BLaER1 (cell line): Measurements from ENCODE around the gene SH2D3A.

Experiments used
- H3K27ac ChIP-seq: shearing (Covaris generic); formaldehyde crosslinking; 2 replicates; pipeline ENCODE4 v1.8.1; 2022
- H3K27me3 ChIP-seq: shearing (Covaris generic); formaldehyde crosslinking; 2 replicates; pipeline ENCODE4 v1.8.1; 2022
- H3K36me3 ChIP-seq: shearing (Covaris generic); formaldehyde crosslinking; 2 replicates; pipeline ENCODE4 v1.8.1; 2022
- H3K4me1 ChIP-seq: shearing (Covaris generic); formaldehyde crosslinking; 2 replicates; pipeline ENCODE4 v1.8.1; 2022
- H3K4me2 ChIP-seq: shearing (Covaris generic); formaldehyde crosslinking; 2 replicates; pipeline ENCODE4 v1.8.1; 2022
- H3K4me3 ChIP-seq: shearing (Covaris generic); formaldehyde crosslinking; 2 replicates; pipeline ENCODE4 v1.8.1; 2022
- H3K9ac ChIP-seq: shearing (Covaris generic); formaldehyde crosslinking; 2 replicates; pipeline ENCODE4 v1.8.1; 2022
- H3K9me3 ChIP-seq: shearing (Covaris generic); formaldehyde crosslinking; 2 replicates; pipeline ENCODE4 v1.8.1; 2022
- H4K20me1 ChIP-seq: shearing (Covaris generic); formaldehyde crosslinking; 2 replicates; pipeline ENCODE4 v1.8.1; 2022
- Cebpa-rat ChIP-seq: shearing (Covaris generic); IDR thresholded peaks from 2 replicates; pipeline ENCODE4 v1.8.1; 2022

Gene SH2D3A

DNA sequence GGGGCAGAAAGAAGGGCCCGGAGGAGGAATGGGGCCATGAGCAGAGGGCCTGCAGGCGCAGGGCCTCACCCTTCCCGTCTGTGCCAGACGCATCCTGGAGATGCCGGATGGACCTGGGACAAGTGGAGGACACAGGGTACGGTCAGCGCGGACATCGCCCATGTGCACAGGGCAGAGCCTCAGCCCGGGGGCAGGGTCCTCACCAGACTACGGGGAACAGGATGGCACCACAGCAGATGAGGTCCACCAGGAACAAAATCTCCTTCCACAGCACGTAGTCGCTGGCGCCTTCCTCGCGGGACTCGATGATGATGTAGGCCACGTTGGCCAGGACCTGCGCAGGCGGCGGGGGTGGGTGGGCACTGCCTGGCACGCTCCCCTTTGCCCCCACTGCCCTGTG is 35.4 kb downstream of the SH2D3A start:
- Histone ChIP-seq H3K4me3 (no peak overlapping the region), H3K27ac (no peak overlapping the region), H3K9ac (no peak overlapping the region), H3K9me3 (no peaks in the 10 kb centered on the region), H3K4me1 (peaks cover 27% of the 10 kb centered on the region), H4K20me1 (peaks cover 4% of the 10 kb centered on the region; the same call in 1 of the 2 replicates), H3K4me2 (no peak overlapping the region), H3K36me3 (peaks cover 36% of the 10 kb centered on the region), H3K27me3 (no peaks in the 10 kb centered on the region)
- no peak for TF ChIP-seq Cebpa-rat

DNA sequence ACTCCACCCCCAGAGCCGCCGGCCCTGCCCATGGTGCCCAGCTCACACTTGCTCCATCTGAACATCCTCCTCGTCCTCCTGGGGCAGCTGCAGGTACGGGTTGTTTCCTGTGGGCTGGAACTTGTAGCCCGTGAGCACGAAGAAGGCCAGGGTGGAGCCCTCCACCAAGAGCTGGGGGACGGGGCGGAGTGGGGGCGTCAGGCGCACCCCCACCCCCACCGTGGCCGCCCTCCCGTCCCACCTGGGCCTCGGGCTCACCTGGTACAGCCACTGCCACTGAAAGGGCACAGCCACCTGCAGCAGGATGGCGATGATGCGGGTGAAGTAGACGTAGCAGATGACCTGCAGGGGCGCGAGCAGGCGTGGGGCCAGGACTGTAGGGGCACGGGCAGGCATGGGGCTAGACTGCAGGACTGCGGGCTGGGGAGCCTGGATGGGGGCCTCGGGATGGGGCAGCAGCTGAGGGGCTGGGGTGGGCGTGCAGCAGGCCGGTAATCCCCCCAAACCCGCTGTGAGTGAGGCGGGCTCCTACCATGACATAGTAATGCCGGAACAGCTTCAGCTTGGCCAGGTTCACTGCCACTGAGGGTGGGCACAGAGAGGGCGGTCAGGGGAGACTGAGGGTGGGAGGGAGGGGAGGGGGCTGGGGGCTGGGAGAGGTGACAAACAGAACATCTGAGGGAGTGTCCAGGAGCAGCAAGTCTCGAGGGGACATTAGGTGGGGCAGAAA is 36.1 kb downstream of the SH2D3A start:
- Histone ChIP-seq H3K4me2 (no peak overlapping the region), H3K9ac (no peak overlapping the region), H3K4me1 (peaks cover 24% of the 10 kb centered on the region), H4K20me1 (peaks cover 4% of the 10 kb centered on the region; the same call in 1 of the 2 replicates), H3K27me3 (no peaks in the 10 kb centered on the region), H3K9me3 (no peaks in the 10 kb centered on the region), H3K36me3 (peaks cover 36% of the 10 kb centered on the region), H3K27ac (no peak overlapping the region), H3K4me3 (no peak overlapping the region)
- TF ChIP-seq Cebpa-rat, result no peak

DNA sequence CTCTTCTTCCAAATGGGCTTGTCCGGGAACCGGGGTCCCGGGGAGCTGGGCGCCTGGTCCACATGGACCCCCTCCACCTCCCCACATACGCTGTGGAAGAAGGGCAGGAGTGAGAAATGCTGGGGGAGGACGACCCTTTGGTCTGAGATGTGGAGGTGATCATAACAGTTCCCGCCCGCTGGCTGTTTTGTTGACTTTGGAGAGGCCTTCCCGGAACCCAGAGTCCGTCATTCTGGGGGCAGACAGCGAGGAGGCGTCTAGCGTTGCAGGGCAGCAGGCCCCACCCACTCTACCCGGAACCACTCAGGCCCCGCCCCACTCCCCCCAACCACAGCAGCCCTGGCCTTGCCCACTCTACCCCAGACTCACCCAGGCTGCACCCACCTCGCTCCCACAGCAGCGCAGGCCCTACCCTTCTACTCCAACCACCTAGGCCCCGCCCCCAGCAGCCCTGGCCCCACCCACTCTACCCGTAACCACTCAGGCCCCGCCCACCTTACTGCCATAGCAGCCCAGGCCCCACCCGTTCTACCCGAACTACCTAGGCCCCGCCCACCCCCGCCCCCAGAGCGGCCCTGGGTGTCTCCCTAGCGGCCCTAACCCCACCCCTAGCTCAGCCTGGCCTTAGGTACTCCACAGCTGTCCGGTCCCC is 37.0 kb downstream of the SH2D3A start:
- Histone ChIP-seq H4K20me1 (no peaks in the 10 kb centered on the region), H3K4me3 (no peak overlapping the region), H3K27me3 (no peaks in the 10 kb centered on the region), H3K27ac (no peak overlapping the region), H3K9me3 (no peaks in the 10 kb centered on the region), H3K4me1 (peaks cover 20% of the 10 kb centered on the region), H3K4me2 (no peak overlapping the region), H3K9ac (no peak overlapping the region), H3K36me3 (peaks cover 36% of the 10 kb centered on the region)
- no peak for TF ChIP-seq Cebpa-rat

DNA sequence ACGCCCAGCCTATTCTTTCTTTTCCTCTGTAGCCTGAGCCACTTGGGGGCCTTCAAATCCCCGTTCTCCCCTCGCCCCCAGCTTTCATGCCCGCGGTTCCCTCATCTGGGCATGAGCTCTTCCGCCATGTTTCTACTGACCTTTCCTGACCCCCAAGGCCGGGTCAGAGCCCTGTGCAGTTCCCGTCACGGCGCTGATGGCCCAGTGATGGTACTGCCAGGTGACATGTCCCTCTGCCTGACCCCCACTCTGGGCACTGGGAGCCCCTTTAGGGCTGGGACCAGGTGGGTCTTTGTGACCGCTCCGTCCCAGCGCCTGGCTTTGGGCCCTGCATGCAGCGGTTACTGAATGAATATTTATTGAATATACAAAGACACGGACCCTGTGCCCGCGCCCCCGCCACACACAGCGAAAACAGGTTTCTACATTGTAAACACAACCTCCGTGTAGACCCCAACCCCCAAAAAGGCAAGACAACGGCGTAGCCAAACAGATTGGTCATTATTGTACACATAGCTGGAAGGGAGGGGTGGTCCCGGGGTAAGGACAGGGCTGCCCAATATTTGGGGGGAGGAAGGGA is 37.6 kb downstream of the SH2D3A start:
- H3K27ac ChIP-seq, result no peak overlapping the region
- no peak overlapping the region for H3K4me3 ChIP-seq
- peaks cover 26% of the 10 kb centered on the region for H3K4me1 ChIP-seq
- TF ChIP-seq Cebpa-rat, result no peak
- H3K36me3 ChIP-seq, result peaks cover 36% of the 10 kb centered on the region
- H3K9ac ChIP-seq, result no peak overlapping the region
- no peaks in the 10 kb centered on the region for H4K20me1 ChIP-seq
- H3K9me3 ChIP-seq, result no peaks in the 10 kb centered on the region
- H3K4me2 ChIP-seq, result no peak overlapping the region
- no peaks in the 10 kb centered on the region for H3K27me3 ChIP-seq

- H3K27ac ChIP-seq, result peak overlapping the region; percentile 84
- H3K9me3 ChIP-seq, result no peaks in the 10 kb centered on the region
- H3K36me3 ChIP-seq, result peaks cover 30% of the 10 kb centered on the region
- no peak for TF ChIP-seq Cebpa-rat
- peaks cover 39% of the 10 kb centered on the region for H3K4me1 ChIP-seq
- H4K20me1 ChIP-seq, result no peaks in the 10 kb centered on the region
- H3K4me2 ChIP-seq, result peak overlapping the region; percentile 87
- no peaks in the 10 kb centered on the region for H3K27me3 ChIP-seq
- H3K4me3 ChIP-seq, result peak overlapping the region; percentile 14; the same call in 1 of the 2 replicates
- peak overlapping the region; percentile 69 for H3K9ac ChIP-seq
These were observed 38.9 kb downstream of the SH2D3A start for GRCh38 chr19:6728346-6728745.

- H4K20me1 ChIP-seq, result no peaks in the 10 kb centered on the region
- peak overlapping the region; percentile 74 for H3K4me2 ChIP-seq
- no peaks in the 10 kb centered on the region for H3K27me3 ChIP-seq
- no peak for TF ChIP-seq Cebpa-rat
- H3K36me3 ChIP-seq, result peaks cover 8% of the 10 kb centered on the region; the same call in 1 of the 2 replicates
- no peak overlapping the region for H3K4me3 ChIP-seq
- H3K4me1 ChIP-seq, result peaks cover 65% of the 10 kb centered on the region
- H3K27ac ChIP-seq, result no peak overlapping the region
- no peak overlapping the region for H3K9ac ChIP-seq
- no peaks in the 10 kb centered on the region for H3K9me3 ChIP-seq
These were observed 41.6 kb downstream of the SH2D3A start for GRCh38 chr19:6725513-6726231.

DNA sequence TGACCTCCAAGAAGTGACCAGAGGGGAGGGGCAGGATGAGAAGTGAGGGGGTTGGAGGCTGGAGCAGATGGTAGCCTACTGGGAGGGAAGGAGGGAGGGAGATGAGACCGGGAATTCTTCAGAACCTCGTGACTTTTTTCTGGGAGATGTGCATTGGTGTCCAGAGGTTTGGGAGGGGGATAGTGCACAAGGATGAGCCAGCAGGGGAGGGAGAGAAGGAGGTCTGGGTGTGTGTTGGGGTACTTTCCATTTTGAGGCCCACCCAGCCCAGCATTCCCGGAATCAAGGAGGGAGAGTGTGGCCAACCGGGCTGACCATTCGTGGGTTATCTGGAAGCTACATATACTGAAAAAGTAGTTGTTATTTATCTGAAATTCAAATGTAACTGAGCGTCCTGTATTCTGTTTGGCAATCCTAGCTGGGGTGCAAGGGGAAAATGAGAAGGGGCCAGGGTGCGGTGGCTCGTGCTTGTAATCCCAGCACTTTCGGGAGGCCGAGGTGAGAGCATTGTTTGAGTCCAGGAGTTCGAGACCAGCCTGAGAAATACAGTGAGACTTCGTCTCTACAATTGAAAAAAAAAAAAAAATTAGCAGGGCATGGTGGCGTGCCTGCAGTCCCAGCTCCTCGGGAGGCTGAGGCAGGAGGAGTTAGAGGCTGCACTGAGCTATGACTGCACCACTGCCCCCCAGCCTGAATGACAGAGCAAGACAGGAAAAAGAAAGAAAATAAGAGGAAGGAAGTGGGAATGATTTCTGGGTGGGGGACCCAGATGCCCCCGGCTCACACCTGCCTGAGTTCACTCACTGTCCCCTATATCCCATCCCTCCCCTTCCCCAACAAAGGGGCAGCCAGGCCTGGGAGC is 42.4 kb downstream of the SH2D3A start:
- Histone ChIP-seq H3K27me3 (no peaks in the 10 kb centered on the region), H4K20me1 (no peaks in the 10 kb centered on the region), H3K27ac (peak overlapping the region; percentile 13; the same call in 1 of the 2 replicates), H3K9me3 (no peaks in the 10 kb centered on the region), H3K9ac (no peak overlapping the region), H3K4me3 (no peak overlapping the region), H3K4me1 (peaks cover 72% of the 10 kb centered on the region), H3K36me3 (peaks cover 6% of the 10 kb centered on the region; the same call in 1 of the 2 replicates), H3K4me2 (peak overlapping the region; percentile 74)
- no peak for TF ChIP-seq Cebpa-rat

DNA sequence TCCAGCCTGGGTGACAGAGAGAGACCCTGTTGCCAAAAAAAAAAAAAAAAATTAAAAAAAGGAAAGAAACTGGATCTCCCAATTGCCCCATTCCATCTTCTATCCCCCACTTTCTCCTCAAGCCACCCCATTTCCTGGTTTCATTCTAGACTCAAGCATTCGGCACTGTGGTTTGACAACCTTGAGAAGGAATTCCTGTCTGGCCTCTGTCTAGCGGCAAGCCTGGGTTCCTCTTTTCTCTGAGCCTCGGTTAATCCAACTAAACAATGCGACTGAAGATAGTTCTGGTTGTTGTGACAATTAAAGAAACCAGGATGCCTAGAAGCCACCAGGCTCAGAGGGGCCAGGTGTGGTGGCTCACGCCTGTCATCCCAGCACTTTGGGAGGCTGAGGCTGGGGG is 43.5 kb downstream of the SH2D3A start:
- peak overlapping the region; percentile 74 for H3K4me2 ChIP-seq
- H3K27ac ChIP-seq, result 0 out of 2 replicates have a peak overlapping the region, but pooled peaks have one; percentile 26
- 0 out of 2 replicates have a peak overlapping the region, but pooled peaks have one; percentile 50 for H3K9ac ChIP-seq

More for the DNA sequence above, 43.5 kb downstream of the SH2D3A start:
- no peak overlapping the region for H3K4me3 ChIP-seq
- H3K36me3 ChIP-seq, result no peaks in the 10 kb centered on the region
- no peaks in the 10 kb centered on the region for H3K27me3 ChIP-seq
- no peaks in the 10 kb centered on the region for H4K20me1 ChIP-seq
- H3K4me1 ChIP-seq, result peaks cover 70% of the 10 kb centered on the region
- TF ChIP-seq Cebpa-rat, result no peak
- H3K9me3 ChIP-seq, result no peaks in the 10 kb centered on the region
